ENCODE results near the gene DDX52. TPM values are rescaled to one million over a fixed set of nuclear protein-coding genes. Genes with fewer than 3 reads are reported as not detected.
A peak's percentile ranks its signal among the peaks of the same experiment; 100 is the strongest.

The DDX52 gene
- total RNA-seq, 6 donors from 2014 or later, result 9.0 to 24.9 (median 14.2) TPM

GRCh38 chr17:37657202-37657601, 14.0 kb upstream of the DDX52 start:
- no peaks in the 10 kb centered on the region for H3K27me3 ChIP-seq
- TF ChIP-seq CTCF (IDR thresholded peaks at IDR 0.05) (no peak), POLR2A (IDR thresholded peaks at IDR 0.05) (no peak), POLR2AphosphoS5 (IDR thresholded peaks at IDR 0.05) (no peak), EP300 (IDR thresholded peaks at IDR 0.05) (no peak)
- WGBS, 2 donors, result 68 to 76% methylated on average over 1 of the region's 1 CpG
- no peak overlapping the region for H3K4me3 ChIP-seq
- H3K9me3 ChIP-seq, result no peaks in the 10 kb centered on the region
- no peaks in the 10 kb centered on the region for H3K36me3 ChIP-seq
- ATAC-seq (ENCODE audit: low FRiP score in 2 of 2) (no peak), DNase-seq (no peak)
- H3K4me1 ChIP-seq, result no peaks in the 10 kb centered on the region
- no peak overlapping the region for H3K27ac ChIP-seq

- Histone ChIP-seq H3K4me3 (no peak overlapping the region), H3K27me3 (no peaks in the 10 kb centered on the region), H3K9me3 (no peaks in the 10 kb centered on the region), H3K4me1 (peaks cover 0 to 5% (median 0%) of the 10 kb centered on the region in 4 donors), H3K36me3 (no peaks in the 10 kb centered on the region), H3K27ac (no peak overlapping the region)
- no peak for ATAC-seq (ENCODE audit: low FRiP score in 2 of 2)
- 66 to 75% methylated on average over 2 of the region's 2 CpGs for WGBS, 2 donors
- TF ChIP-seq CTCF (IDR thresholded peaks at IDR 0.05) (no peak), POLR2AphosphoS5 (IDR thresholded peaks at IDR 0.05) (no peak), EP300 (IDR thresholded peaks at IDR 0.05) (no peak), POLR2A (IDR thresholded peaks at IDR 0.05) (no peak)
- DNase-seq, result no peak
Measured at GRCh38 chr17:37651849-37652248, 8.6 kb upstream of the DDX52 start.

- no peaks in the 10 kb centered on the region for H3K36me3 ChIP-seq
- H3K27me3 ChIP-seq, result no peaks in the 10 kb centered on the region
- DNase-seq (no peak), ATAC-seq (ENCODE audit: low FRiP score in 2 of 2) (no peak)
- no peaks in the 10 kb centered on the region for H3K9me3 ChIP-seq
- H3K4me3 ChIP-seq, result no peak overlapping the region
- TF ChIP-seq POLR2AphosphoS5 (IDR thresholded peaks at IDR 0.05), result no peak
- TF ChIP-seq EP300 (IDR thresholded peaks at IDR 0.05), result no peak
- peak in 2 of 6 experiments; percentile 17 to 18 for TF ChIP-seq CTCF (IDR thresholded peaks at IDR 0.05)
- no peak for TF ChIP-seq POLR2A (IDR thresholded peaks at IDR 0.05)
- no peak overlapping the region for H3K27ac ChIP-seq
- peaks cover 0 to 5% (median 0%) of the 10 kb centered on the region in 4 donors for H3K4me1 ChIP-seq
- 58 to 62% methylated on average over 6 of the region's 6 CpGs for WGBS, 2 donors
Measured at GRCh38 chr17:37650419-37651003, 7.3 kb upstream of the DDX52 start.

- DNase-seq (no peak), ATAC-seq (ENCODE audit: low FRiP score in 2 of 2) (no peak)
- H3K4me1 ChIP-seq, result peaks cover 0 to 5% (median 4%) of the 10 kb centered on the region in 4 donors
- H3K36me3 ChIP-seq, result no peaks in the 10 kb centered on the region
- 14 to 20% methylated on average over 2 of the region's 2 CpGs for WGBS, 2 donors
- no peak overlapping the region for H3K27ac ChIP-seq
- no peak for TF ChIP-seq POLR2A (IDR thresholded peaks at IDR 0.05)
- no peak for TF ChIP-seq CTCF (IDR thresholded peaks at IDR 0.05)
- no peak for TF ChIP-seq EP300 (IDR thresholded peaks at IDR 0.05)
- TF ChIP-seq POLR2AphosphoS5 (IDR thresholded peaks at IDR 0.05), result no peak
- H3K27me3 ChIP-seq, result no peaks in the 10 kb centered on the region
- no peaks in the 10 kb centered on the region for H3K9me3 ChIP-seq
- no peak overlapping the region for H3K4me3 ChIP-seq
Measured at GRCh38 chr17:37648555-37648954, 5.3 kb upstream of the DDX52 start.

GRCh38 chr17:37647856-37648255, 4.6 kb upstream of the DDX52 start:
- TF ChIP-seq CTCF (IDR thresholded peaks at IDR 0.05), result no peak
- ATAC-seq (ENCODE audit: low FRiP score in 2 of 2), result no peak
- 78 to 86% methylated on average over 1 of the region's 1 CpG for WGBS, 2 donors

More at GRCh38 chr17:37647856-37648255, 4.6 kb upstream of the DDX52 start:
- Histone ChIP-seq H3K36me3 (no peaks in the 10 kb centered on the region), H3K4me1 (peaks cover 0 to 5% (median 4%) of the 10 kb centered on the region in 4 donors), H3K27ac (no peak overlapping the region), H3K9me3 (no peaks in the 10 kb centered on the region), H3K27me3 (no peaks in the 10 kb centered on the region), H3K4me3 (no peak overlapping the region)
- no peak for DNase-seq
